WTC11 (cell line): Measurements from ENCODE around the gene MICAL2. TPM values are rescaled to one million over a fixed set of nuclear protein-coding genes. Genes with fewer than 3 reads are reported as not detected.
A peak's percentile ranks its signal among the peaks of the same experiment; 100 is the strongest.

Experiments
- ATAC-seq: fragments of 200-7000 bp; cut with Tn5 transposase; 2 replicates; pipeline ENCODE4 v1.10.0; 2021; ENCODE audit warnings: mild to moderate bottlenecking, moderate library complexity
- CTCF ChIA-PET: fragments of 300-600 bp; sonication (Branson Sonifier 250); formaldehyde crosslinking; loops from one replicate; lab custom pipeline; 2021; ENCODE audit warnings: antibody characterized with exemption; lab: Charles Lee
- POLR2A ChIA-PET: fragments of 350-600 bp; sonication (Branson Sonifier 250); formaldehyde crosslinking; loops from one replicate; lab custom pipeline; 2021; ENCODE audit warnings: antibody characterized with exemption; lab: Charles Lee
- DNase-seq: peaks from one replicate; pipeline ENCODE4 v3.0.0; 2021; ENCODE audit warnings: low spot score
- H3K27ac Mint-ChIP-seq: 2 replicates; pipeline ENCODE4 v1.8.0; 2021; ENCODE audit warnings: mixed read lengths
- H3K27me3 Mint-ChIP-seq: 2 replicates; pipeline ENCODE4 v1.8.0; 2021; ENCODE audit warnings: low read depth, mild to moderate bottlenecking, moderate library complexity, mixed read lengths
- H3K36me3 Mint-ChIP-seq: 2 replicates; pipeline ENCODE4 v1.8.0; 2021; ENCODE audit warnings: mixed read lengths
- H3K4me1 Mint-ChIP-seq: 2 replicates; pipeline ENCODE4 v1.8.0; 2022; ENCODE audit warnings: mixed read lengths
- H3K4me3 Mint-ChIP-seq: 2 replicates; pipeline ENCODE4 v1.8.0; 2021; ENCODE audit warnings: mild to moderate bottlenecking, moderate library complexity, mixed read lengths
- H3K9me3 Mint-ChIP-seq: 2 replicates; pipeline ENCODE4 v1.8.0; 2021; ENCODE audit warnings: mixed read lengths
- CBFB ChIP-seq: sonication (generic); formaldehyde crosslinking; IDR thresholded peaks from 2 replicates; pipeline ENCODE4 v1.8.1; 2022; ENCODE audit warnings: mild to moderate bottlenecking, low read depth, missing genetic modification reagents
- ERG ChIP-seq: fragments of 250-450 bp; sonication (Bioruptor Pico); IDR thresholded peaks from 2 replicates; pipeline ENCODE4 v1.8.0; 2021; ENCODE audit warnings: mild to moderate bottlenecking
- ESRRA ChIP-seq: sonication (generic); formaldehyde crosslinking; IDR thresholded peaks from 2 replicates; pipeline ENCODE4 v1.8.1; 2022; ENCODE audit warnings: mild to moderate bottlenecking, missing genetic modification reagents, borderline replicate concordance
- ETV6 ChIP-seq: sonication (generic); formaldehyde crosslinking; IDR thresholded peaks from 2 replicates; pipeline ENCODE4 v1.8.1; 2022; ENCODE audit warnings: mild to moderate bottlenecking, missing genetic modification reagents
- GABPB1 ChIP-seq: sonication (generic); formaldehyde crosslinking; IDR thresholded peaks from 2 replicates; pipeline ENCODE4 v1.8.1; 2023; ENCODE audit warnings: mild to moderate bottlenecking, missing genetic modification reagents
- GRHL2 ChIP-seq: fragments of 250-450 bp; sonication (Bioruptor Pico); IDR thresholded peaks from 2 replicates; pipeline ENCODE4 v1.8.0; 2022; ENCODE audit warnings: mild to moderate bottlenecking, moderate library complexity; ENCODE audit not compliant: insufficient replicate concordance, severe bottlenecking
- HMGA2 ChIP-seq: fragments of 250-450 bp; sonication (Bioruptor Pico); IDR thresholded peaks from 2 replicates; pipeline ENCODE4 v1.4.0; 2021; ENCODE audit warnings: mild to moderate bottlenecking, moderate library complexity
- NFYB ChIP-seq: sonication (generic); formaldehyde crosslinking; conservative IDR thresholded peaks from 2 replicates; pipeline ENCODE4 v1.8.0; 2022; ENCODE audit warnings: low read depth, missing genetic modification reagents
- OVOL2 ChIP-seq: fragments of 250-450 bp; sonication (Bioruptor Pico); IDR thresholded peaks from 2 replicates; pipeline ENCODE4 v1.9.0; 2021; ENCODE audit warnings: mild to moderate bottlenecking, borderline replicate concordance
- SMAD3 ChIP-seq: sonication (generic); formaldehyde crosslinking; IDR thresholded peaks from 2 replicates; pipeline ENCODE4 v1.8.0; 2022; ENCODE audit warnings: missing genetic modification reagents, mild to moderate bottlenecking, borderline replicate concordance
- TCF7 ChIP-seq: sonication (generic); formaldehyde crosslinking; IDR thresholded peaks from 2 replicates; pipeline ENCODE4 v1.8.0; 2022; ENCODE audit warnings: mild to moderate bottlenecking, low read depth, missing genetic modification reagents, moderate library complexity
- USF2 ChIP-seq: sonication (generic); formaldehyde crosslinking; IDR thresholded peaks from 2 replicates; pipeline ENCODE4 v1.8.1; 2023; ENCODE audit warnings: mild to moderate bottlenecking, missing genetic modification reagents, moderate library complexity
- ZBTB21 ChIP-seq: sonication (generic); formaldehyde crosslinking; IDR thresholded peaks from 2 replicates; pipeline ENCODE4 v1.8.1; 2023; ENCODE audit warnings: mild to moderate bottlenecking, missing genetic modification reagents, borderline replicate concordance
- ZNF138 ChIP-seq: sonication (generic); formaldehyde crosslinking; conservative IDR thresholded peaks from 2 replicates; pipeline ENCODE4 v1.8.1; 2022; ENCODE audit warnings: mild to moderate bottlenecking, moderate library complexity, missing genetic modification reagents
- ZNF219 ChIP-seq: sonication (generic); formaldehyde crosslinking; IDR thresholded peaks from 2 replicates; pipeline ENCODE4 v1.8.0; 2023; ENCODE audit warnings: missing genetic modification reagents, mild to moderate bottlenecking, borderline replicate concordance
- ZSCAN18 ChIP-seq: fragments of 250-450 bp; sonication (Bioruptor Pico); IDR thresholded peaks from 2 replicates; pipeline ENCODE4 v2.1.2; 2022; ENCODE audit warnings: mild to moderate bottlenecking, moderate library complexity
- total RNA-seq: library from RNA; stranded (reverse); gene quantifications from 3 replicates; pipeline ENCODE4 v1.2.3, GENCODE V29; 2021
- TF ChIP-seq, protein P1 (sequence below): sonication (generic); formaldehyde crosslinking; IDR thresholded peaks from 2 replicates; pipeline ENCODE4 v1.8.1; 2022; ENCODE audit warnings: missing genetic modification reagents, borderline replicate concordance
- TF ChIP-seq, protein P2 (sequence below): sonication (generic); formaldehyde crosslinking; IDR thresholded peaks from 2 replicates; pipeline ENCODE4 v1.8.1; 2022; ENCODE audit warnings: low read depth, mild to moderate bottlenecking, moderate library complexity, missing genetic modification reagents, borderline replicate concordance

The MICAL2 gene
- total RNA-seq, 1 experiment from 2014 or later = 3.1 TPM

- H3K4me1 Mint-ChIP-seq = no peaks in the 10 kb centered on the region
These were observed 123.8 kb downstream of the MICAL2 start for GRCh38 chr11:12234221-12234620.

GRCh38 chr11:12235080-12235479 lies 124.7 kb downstream of the MICAL2 start:
- no peaks in the 10 kb centered on the region; the same call in 1 of the 2 replicates for H3K27me3 Mint-ChIP-seq
- ATAC-seq (no peak), DNase-seq (no peak)
- H3K4me1 Mint-ChIP-seq = no peaks in the 10 kb centered on the region
- no peak overlapping the region for H3K4me3 Mint-ChIP-seq
- H3K9me3 Mint-ChIP-seq = no peaks in the 10 kb centered on the region
- ChIA-PET POLR2A (interaction anchor here (0.6 kb wide), 1 partner anchor 52 kb away, joined by 3 read pairs; no protein-coding TSS in a partner anchor), CTCF (interaction anchor here (0.7 to 2.4 kb wide), 10 partner anchors 15 to 188 kb away, joined by 3 to 13 read pairs (median 6); no protein-coding TSS in a partner anchor)
- TF ChIP-seq ZSCAN18 (CRISPR knock-in tag) = no peak
- no peak overlapping the region for H3K27ac Mint-ChIP-seq
- H3K36me3 Mint-ChIP-seq = no peaks in the 10 kb centered on the region

More at GRCh38 chr11:12234221-12234620, 123.8 kb downstream of the MICAL2 start:
- H3K27ac Mint-ChIP-seq = no peak overlapping the region
- ATAC-seq = no peak
- ChIA-PET CTCF (interaction anchor here (0.7 to 1.5 kb wide), 2 partner anchors 173 to 181 kb away, joined by 3 to 4 read pairs; no protein-coding TSS in a partner anchor), POLR2A (no interaction called here)
- no peak overlapping the region for H3K4me3 Mint-ChIP-seq
- H3K36me3 Mint-ChIP-seq = no peaks in the 10 kb centered on the region
- no peak for TF ChIP-seq ZNF219 (CRISPR knock-in tag)
- TF ChIP-seq GRHL2 (CRISPR knock-in tag) = no peak
- no peak for TF ChIP-seq ZNF138 (CRISPR knock-in tag)
- no peak for TF ChIP-seq TCF7 (CRISPR knock-in tag)
- TF ChIP-seq, protein P1, sequence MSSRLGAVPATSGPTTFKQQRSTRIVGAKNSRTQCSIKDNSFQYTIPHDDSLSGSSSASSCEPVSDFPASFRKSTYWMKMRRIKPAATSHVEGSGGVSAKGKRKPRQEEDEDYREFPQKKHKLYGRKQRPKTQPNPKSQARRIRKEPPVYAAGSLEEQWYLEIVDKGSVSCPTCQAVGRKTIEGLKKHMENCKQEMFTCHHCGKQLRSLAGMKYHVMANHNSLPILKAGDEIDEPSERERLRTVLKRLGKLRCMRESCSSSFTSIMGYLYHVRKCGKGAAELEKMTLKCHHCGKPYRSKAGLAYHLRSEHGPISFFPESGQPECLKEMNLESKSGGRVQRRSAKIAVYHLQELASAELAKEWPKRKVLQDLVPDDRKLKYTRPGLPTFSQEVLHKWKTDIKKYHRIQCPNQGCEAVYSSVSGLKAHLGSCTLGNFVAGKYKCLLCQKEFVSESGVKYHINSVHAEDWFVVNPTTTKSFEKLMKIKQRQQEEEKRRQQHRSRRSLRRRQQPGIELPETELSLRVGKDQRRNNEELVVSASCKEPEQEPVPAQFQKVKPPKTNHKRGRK (CRISPR knock-in tag) = no peak
- no peak for TF ChIP-seq USF2
- no peak for TF ChIP-seq HMGA2 (CRISPR knock-in tag)
- TF ChIP-seq SMAD3 (CRISPR knock-in tag) = no peak
- no peak for TF ChIP-seq ERG (CRISPR knock-in tag)
- TF ChIP-seq, all 79 proteins: peak for 0
- Mint-ChIP-seq H3K27me3 (no peaks in the 10 kb centered on the region; the same call in 1 of the 2 replicates), H3K9me3 (no peaks in the 10 kb centered on the region)
- no peak for DNase-seq

- no peaks in the 10 kb centered on the region for H3K4me1 Mint-ChIP-seq
- CTCF ChIA-PET = interaction anchor here (0.6 to 2.4 kb wide), 16 partner anchors 13 to 191 kb away, joined by 3 to 13 read pairs (median 5); no protein-coding TSS in a partner anchor
- no peaks in the 10 kb centered on the region for H3K9me3 Mint-ChIP-seq
- no peak for DNase-seq
- POLR2A ChIA-PET = interaction anchor here (0.6 kb wide), 1 partner anchor 52 kb away, joined by 3 read pairs; no protein-coding TSS in a partner anchor
- H3K27me3 Mint-ChIP-seq = no peaks in the 10 kb centered on the region; the same call in 1 of the 2 replicates
- H3K4me3 Mint-ChIP-seq = no peak overlapping the region
- TF ChIP-seq GABPB1 (CRISPR knock-in tag) (no peak), USF2 (no peak), ZBTB21 (CRISPR knock-in tag) (no peak), ESRRA (CRISPR knock-in tag) (no peak), CBFB (no peak), ETV6 (no peak), OVOL2 (CRISPR knock-in tag) (no peak), NFYB (no peak)
- TF ChIP-seq, protein P2, sequence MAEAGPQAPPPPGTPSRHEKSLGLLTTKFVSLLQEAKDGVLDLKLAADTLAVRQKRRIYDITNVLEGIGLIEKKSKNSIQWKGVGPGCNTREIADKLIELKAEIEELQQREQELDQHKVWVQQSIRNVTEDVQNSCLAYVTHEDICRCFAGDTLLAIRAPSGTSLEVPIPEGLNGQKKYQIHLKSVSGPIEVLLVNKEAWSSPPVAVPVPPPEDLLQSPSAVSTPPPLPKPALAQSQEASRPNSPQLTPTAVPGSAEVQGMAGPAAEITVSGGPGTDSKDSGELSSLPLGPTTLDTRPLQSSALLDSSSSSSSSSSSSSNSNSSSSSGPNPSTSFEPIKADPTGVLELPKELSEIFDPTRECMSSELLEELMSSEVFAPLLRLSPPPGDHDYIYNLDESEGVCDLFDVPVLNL (CRISPR knock-in tag) = no peak
- no peaks in the 10 kb centered on the region for H3K36me3 Mint-ChIP-seq
- peak; percentile 39; the same call in 1 of the 2 replicates for ATAC-seq
- no peak overlapping the region for H3K27ac Mint-ChIP-seq
These were observed 125.2 kb downstream of the MICAL2 start for GRCh38 chr11:12235553-12235946.
